Gastrocnemius medialis (tissue), 4 donors: ENCODE data around the gene MEP1A.
"Not testable (repeated sequence)": the region's sequence is repeated elsewhere in the genome, so short reads cannot be mapped to it uniquely, and the experiment has no call there.

ENCODE experiments used
- POLR2A ChIP-seq, 2 donors: fragments of 450-650 bp; IDR thresholded peaks; one replicate each; pipeline ENCODE4 v1.6.1; 2017; ENCODE audit warnings: antibody characterized with exemption in 2 of 2, mild to moderate bottlenecking in 2 of 2, moderate library complexity in 2 of 2
- TF ChIP-seq, protein P1 (sequence below), 5 experiments: fragments of 450-650 bp in 3 of 5; fragments of 200-600 bp in 2 of 5; sonication (generic) in 2 of 5; IDR thresholded peaks in 4 of 5; conservative IDR thresholded peaks in 1 of 5; 1 replicate in 4 of 5; 2 replicates in 1 of 5; pipeline ENCODE4 v1.5.1; 2016 to 2019; ENCODE audit warnings: antibody characterized with exemption in 5 of 5, mild to moderate bottlenecking in 3 of 5, moderate library complexity in 3 of 5

DNA sequence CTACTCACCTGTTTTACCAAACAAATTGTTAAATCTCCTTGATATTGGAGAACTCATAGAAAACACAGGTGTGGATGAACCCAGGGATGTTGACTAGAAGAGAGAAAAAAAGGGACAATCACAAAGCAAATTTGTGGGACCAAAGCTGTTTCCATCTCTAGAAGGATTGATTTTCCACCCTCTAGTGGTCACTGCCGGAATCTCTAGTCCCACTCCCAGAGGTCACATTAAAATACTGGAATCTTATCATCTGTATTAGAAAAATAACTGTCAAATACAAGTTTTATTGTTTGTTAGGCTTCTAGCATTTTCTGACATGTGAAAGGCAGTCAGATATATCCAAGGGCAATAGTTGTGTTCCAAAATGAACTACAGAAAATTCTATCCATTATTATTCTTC, 62.8 kb downstream of the MEP1A start:
- TF ChIP-seq, protein P1, sequence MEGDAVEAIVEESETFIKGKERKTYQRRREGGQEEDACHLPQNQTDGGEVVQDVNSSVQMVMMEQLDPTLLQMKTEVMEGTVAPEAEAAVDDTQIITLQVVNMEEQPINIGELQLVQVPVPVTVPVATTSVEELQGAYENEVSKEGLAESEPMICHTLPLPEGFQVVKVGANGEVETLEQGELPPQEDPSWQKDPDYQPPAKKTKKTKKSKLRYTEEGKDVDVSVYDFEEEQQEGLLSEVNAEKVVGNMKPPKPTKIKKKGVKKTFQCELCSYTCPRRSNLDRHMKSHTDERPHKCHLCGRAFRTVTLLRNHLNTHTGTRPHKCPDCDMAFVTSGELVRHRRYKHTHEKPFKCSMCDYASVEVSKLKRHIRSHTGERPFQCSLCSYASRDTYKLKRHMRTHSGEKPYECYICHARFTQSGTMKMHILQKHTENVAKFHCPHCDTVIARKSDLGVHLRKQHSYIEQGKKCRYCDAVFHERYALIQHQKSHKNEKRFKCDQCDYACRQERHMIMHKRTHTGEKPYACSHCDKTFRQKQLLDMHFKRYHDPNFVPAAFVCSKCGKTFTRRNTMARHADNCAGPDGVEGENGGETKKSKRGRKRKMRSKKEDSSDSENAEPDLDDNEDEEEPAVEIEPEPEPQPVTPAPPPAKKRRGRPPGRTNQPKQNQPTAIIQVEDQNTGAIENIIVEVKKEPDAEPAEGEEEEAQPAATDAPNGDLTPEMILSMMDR (IDR thresholded peaks at IDR 0.05 in 4 of 5, conservative IDR thresholded peaks at IDR 0.05 in 1 of 5) = peak in 3 of 5 experiments; percentile 4 to 56 (median 40)
- not testable (repeated sequence) for TF ChIP-seq POLR2A (IDR thresholded peaks at IDR 0.05)
